Peyer's patch (tissue), 4 donors: Measurements from ENCODE around the gene ZBTB46. TPM values are rescaled to one million over a fixed set of nuclear protein-coding genes. Genes with fewer than 3 reads are reported as not detected.

ENCODE experiments used
- DNase-seq, 3 donors: peaks; one replicate each; pipeline ENCODE4 v3.0.0-alpha.2; 2017 to 2019
- H3K27ac ChIP-seq, 4 donors: fragments of 200-600 bp; sonication (generic); one replicate each; pipeline ENCODE4 v1.5.1; 2016 to 2019
- H3K27me3 ChIP-seq, 2 donors: fragments of 200-600 bp; sonication (generic); one replicate each; pipeline ENCODE4 v1.5.1; 2019
- H3K36me3 ChIP-seq, 3 donors: fragments of 200-600 bp; sonication (generic); one replicate each; pipeline ENCODE4 v1.5.1; 2016 to 2019
- H3K4me1 ChIP-seq, 4 donors: fragments of 200-600 bp; sonication (generic); one replicate each; pipeline ENCODE4 v1.5.1; 2016 to 2019
- H3K4me3 ChIP-seq, 4 donors: fragments of 200-600 bp; sonication (generic); 1 replicate in 3 of 4; 2 replicates in 1 of 4; pipeline ENCODE4 v1.5.1; 2016 to 2019; ENCODE audit warnings: mild to moderate bottlenecking in 1 of 4
- H3K9me3 ChIP-seq, 4 donors: fragments of 200-600 bp; sonication (generic); one replicate each; pipeline ENCODE4 v1.5.1; 2016 to 2019; ENCODE audit warnings: mild to moderate bottlenecking in 1 of 4
- POLR2A ChIP-seq, 2 donors: fragments of 450-650 bp; IDR thresholded peaks; one replicate each; pipeline ENCODE4 v1.5.1; 2017; ENCODE audit warnings: antibody characterized with exemption in 2 of 2, mild to moderate bottlenecking in 2 of 2, moderate library complexity in 2 of 2
- total RNA-seq, 4 donors: library from RNA; depleted of rRNA; stranded (reverse); fragments of >200 nt; gene quantifications; one replicate each; pipeline ENCODE4 v1.1.0, GENCODE V29; 2016
- TF ChIP-seq, protein P1 (sequence below), 6 experiments: fragments of 450-650 bp in 4 of 6; fragments of 200-600 bp in 2 of 6; sonication (generic) in 1 of 6; IDR thresholded peaks; one replicate each; pipeline ENCODE4 v1.5.1; 2017 to 2019; ENCODE audit warnings: antibody characterized with exemption in 6 of 6, mild to moderate bottlenecking in 3 of 6, moderate library complexity in 1 of 6

Gene ZBTB46
- total RNA-seq, 4 donors from 2014 or later: 1.9 to 33.0 (median 4.4) TPM

DNA sequence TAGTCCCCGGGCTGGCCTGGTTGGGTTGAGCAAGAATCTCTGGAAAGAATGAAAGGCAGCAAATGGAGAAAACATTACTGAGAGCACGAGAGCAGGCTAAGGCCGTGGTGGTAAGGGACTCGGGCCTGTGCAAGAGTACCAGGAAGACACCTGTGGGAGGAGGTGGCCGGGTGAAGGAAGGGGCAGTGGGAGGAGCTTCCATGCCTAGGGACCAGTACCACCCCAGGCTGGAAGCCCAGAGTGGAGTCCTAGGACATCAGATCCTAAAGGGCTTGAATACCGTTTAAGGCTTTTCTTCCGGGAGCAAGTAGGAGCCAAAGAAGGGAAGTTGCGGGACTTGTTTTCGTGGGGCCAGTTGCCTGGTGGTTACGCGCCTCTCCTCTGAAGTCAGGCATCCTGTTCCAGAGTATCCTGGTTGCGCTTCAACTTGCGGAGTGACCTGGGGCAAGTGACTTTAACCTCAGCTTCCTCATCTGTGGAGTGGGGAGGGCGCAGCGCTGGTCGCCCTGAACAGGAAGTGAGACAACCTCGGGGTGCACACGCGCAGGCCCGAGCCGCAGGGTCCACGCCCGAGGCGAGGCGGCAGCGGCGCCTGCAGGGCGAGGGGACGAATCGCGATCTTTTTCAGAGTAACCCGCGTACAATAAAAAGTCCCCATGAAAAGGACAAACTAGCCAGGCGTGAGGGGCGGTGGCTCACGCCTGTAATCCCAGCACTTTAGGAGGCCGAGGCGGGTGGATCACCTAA, 32.9 kb upstream of the ZBTB46 start:
- H3K9me3 ChIP-seq: no peaks in the 10 kb centered on the region
- no peaks in the 10 kb centered on the region for H3K27me3 ChIP-seq
- peaks cover 0 to 28% (median 14%) of the 10 kb centered on the region in 4 donors for H3K4me1 ChIP-seq
- peak overlapping the region; percentile 88 to 96 (median 93) for H3K27ac ChIP-seq
- TF ChIP-seq, protein P1, sequence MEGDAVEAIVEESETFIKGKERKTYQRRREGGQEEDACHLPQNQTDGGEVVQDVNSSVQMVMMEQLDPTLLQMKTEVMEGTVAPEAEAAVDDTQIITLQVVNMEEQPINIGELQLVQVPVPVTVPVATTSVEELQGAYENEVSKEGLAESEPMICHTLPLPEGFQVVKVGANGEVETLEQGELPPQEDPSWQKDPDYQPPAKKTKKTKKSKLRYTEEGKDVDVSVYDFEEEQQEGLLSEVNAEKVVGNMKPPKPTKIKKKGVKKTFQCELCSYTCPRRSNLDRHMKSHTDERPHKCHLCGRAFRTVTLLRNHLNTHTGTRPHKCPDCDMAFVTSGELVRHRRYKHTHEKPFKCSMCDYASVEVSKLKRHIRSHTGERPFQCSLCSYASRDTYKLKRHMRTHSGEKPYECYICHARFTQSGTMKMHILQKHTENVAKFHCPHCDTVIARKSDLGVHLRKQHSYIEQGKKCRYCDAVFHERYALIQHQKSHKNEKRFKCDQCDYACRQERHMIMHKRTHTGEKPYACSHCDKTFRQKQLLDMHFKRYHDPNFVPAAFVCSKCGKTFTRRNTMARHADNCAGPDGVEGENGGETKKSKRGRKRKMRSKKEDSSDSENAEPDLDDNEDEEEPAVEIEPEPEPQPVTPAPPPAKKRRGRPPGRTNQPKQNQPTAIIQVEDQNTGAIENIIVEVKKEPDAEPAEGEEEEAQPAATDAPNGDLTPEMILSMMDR (IDR thresholded peaks at IDR 0.05): peak; percentile 48 to 78 (median 74)
- TF ChIP-seq POLR2A (IDR thresholded peaks at IDR 0.05): peak; percentile 59 to 72
- DNase-seq: peak; percentile 91 to 96 (median 93)
- peak overlapping the region; percentile 71 to 89 (median 81) for H3K4me3 ChIP-seq
- H3K36me3 ChIP-seq: peaks cover 0 to 25% (median 0%) of the 10 kb centered on the region in 3 donors

DNA sequence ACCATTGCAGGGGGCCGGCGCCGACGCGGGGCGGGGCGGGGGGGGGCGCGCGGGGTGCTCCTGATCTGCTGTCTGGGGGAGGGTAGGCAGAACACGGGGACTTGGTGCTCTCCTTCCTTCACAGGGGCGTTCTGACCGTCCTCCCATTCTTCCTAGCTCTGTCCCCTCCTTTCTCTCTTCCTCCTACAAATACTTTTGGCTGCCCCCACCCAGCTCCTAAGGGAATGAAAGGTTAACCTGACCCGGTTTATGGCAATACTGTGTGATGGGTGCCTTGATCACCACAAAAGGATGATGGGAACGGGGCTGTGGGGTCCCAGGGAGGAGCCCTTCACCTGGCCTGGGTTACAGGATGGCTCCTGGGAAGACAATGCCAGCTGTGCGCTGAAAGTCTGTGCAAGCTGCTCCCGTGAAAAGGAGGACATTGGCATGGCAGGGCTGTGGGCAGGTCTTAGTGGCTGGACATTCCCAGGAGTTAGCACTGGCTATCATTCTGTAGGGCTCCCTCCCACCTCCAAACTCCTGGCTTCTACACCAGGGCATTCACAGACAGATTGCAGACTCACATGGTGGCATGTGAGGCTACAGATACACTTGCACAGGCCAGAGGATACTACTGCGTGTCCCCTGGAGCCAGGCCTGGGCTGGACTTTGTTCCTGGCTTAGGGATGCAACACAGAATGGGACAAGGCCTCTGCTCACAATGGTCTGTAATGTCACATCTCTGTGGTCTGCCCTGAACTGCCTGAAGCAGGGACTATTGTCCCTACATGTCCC, 32.1 kb upstream of the ZBTB46 start:
- DNase-seq: no peak
- no peaks in the 10 kb centered on the region for H3K27me3 ChIP-seq
- peaks cover 0 to 33% (median 20%) of the 10 kb centered on the region in 4 donors for H3K4me1 ChIP-seq
- peaks cover 0 to 18% (median 0%) of the 10 kb centered on the region in 3 donors for H3K36me3 ChIP-seq
- H3K9me3 ChIP-seq: no peaks in the 10 kb centered on the region
- peak overlapping the region; percentile 88 to 96 (median 93) for H3K27ac ChIP-seq
- H3K4me3 ChIP-seq: peak overlapping the region in 3 of 4 donors; percentile 71 to 89 (median 82)
- no peak for TF ChIP-seq POLR2A (IDR thresholded peaks at IDR 0.05)
- TF ChIP-seq, protein P1 (IDR thresholded peaks at IDR 0.05): no peak

DNA sequence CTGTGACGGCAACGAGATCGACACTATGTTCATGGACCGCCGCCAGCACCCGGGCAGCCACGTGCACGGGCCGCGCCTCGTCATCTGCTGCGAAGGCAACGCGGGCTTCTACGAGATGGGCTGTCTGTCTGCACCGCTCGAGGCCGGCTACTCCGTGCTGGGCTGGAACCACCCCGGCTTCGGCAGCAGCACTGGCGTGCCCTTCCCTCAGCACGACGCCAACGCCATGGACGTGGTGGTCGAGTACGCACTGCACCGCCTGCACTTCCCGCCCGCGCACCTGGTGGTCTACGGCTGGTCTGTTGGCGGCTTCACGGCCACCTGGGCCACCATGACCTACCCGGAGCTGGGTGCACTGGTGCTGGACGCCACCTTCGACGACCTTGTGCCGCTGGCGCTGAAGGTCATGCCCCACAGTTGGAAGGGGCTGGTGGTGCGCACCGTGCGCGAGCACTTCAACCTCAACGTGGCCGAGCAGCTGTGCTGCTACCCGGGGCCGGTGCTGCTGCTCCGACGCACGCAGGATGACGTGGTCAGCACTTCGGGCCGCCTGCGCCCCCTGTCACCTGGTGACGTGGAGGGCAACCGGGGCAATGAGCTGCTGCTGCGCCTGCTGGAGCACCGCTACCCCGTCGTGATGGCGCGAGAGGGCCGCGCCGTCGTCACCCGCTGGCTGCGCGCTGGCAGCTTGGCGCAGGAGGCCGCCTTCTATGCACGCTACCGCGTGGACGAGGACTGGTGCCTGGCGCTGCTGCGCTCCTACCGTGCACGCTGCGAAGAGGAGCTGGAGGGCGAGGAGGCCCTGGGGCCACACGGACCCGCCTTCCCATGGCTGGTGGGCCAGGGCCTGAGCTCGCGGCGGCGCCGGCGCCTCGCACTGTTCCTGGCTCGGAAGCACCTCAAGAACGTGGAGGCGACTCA, 31.2 kb upstream of the ZBTB46 start:
- Histone ChIP-seq H3K4me1 (peaks cover 0 to 42% (median 25%) of the 10 kb centered on the region in 4 donors), H3K9me3 (no peaks in the 10 kb centered on the region), H3K36me3 (peaks cover 0 to 14% (median 0%) of the 10 kb centered on the region in 3 donors), H3K27ac (no peak overlapping the region), H3K27me3 (no peaks in the 10 kb centered on the region), H3K4me3 (no peak overlapping the region)
- no peak for TF ChIP-seq POLR2A (IDR thresholded peaks at IDR 0.05)
- TF ChIP-seq, protein P1 (IDR thresholded peaks at IDR 0.05): no peak
- no peak for DNase-seq

DNA sequence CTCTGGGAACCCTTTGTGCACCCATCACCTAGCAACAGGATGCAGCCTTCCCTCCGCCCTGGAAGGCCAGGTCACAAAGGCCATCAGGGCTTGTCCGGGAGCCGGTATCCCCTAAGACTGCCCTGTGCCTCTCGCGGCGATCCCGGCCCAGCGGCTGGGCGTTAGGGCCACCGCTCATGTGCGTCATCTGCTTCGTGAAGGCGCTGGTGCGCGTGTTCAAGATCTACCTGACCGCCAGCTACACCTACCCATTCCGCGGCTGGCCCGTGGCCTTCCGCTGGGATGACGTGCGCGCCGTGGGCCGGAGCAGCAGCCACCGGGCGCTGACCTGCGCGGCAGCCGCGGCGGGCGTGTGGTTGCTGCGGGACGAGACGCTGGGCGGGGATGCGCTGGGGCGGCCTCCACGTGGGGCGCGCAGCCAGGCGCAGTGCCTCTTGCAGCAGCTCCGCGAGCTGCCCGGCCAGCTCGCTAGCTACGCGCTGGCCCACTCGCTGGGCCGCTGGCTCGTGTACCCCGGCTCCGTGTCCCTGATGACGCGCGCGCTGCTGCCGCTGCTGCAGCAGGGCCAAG, 30.4 kb upstream of the ZBTB46 start, which contains the start of gene ABHD16B:
Gene ABHD16B, plus strand, starts transcription at position 134 of the 570 bp plus-strand sequence. Its CDS starts 43 bp downstream, at position 177.
- Histone ChIP-seq H3K27me3 (no peaks in the 10 kb centered on the region), H3K4me1 (peaks cover 0 to 41% (median 25%) of the 10 kb centered on the region in 4 donors)
- TF ChIP-seq, protein P1 (IDR thresholded peaks at IDR 0.05): no peak
- TF ChIP-seq POLR2A (IDR thresholded peaks at IDR 0.05): no peak

More for the DNA sequence above, 30.4 kb upstream of the ZBTB46 start, which contains the start of gene ABHD16B:
- Histone ChIP-seq H3K9me3 (no peaks in the 10 kb centered on the region), H3K36me3 (peaks cover 0 to 14% (median 0%) of the 10 kb centered on the region in 3 donors), H3K27ac (no peak within 1 kb of the TSS), H3K4me3 (no peak within 1 kb of the TSS)
- no peak for DNase-seq
